Pancreas (tissue), 10 donors: ENCODE data around the gene DSCAML1. TPM values are rescaled to one million over a fixed set of nuclear protein-coding genes. Genes with fewer than 3 reads are reported as not detected.

Experiments used
- ATAC-seq, 4 donors: fragments of 200-7000 bp; cut with Tn5 transposase; one replicate each; pipeline versions ENCODE4 v1.8.0 to v1.9.1; 2020; ENCODE audit warnings: mild to moderate bottlenecking in 4 of 4, moderate library complexity in 4 of 4
- DNase-seq, 6 donors: peaks; one replicate each; pipeline ENCODE4 v3.0.0-alpha.2; 2020
- FAIRE-seq: peaks from 2 replicates; lab custom pipeline; 2012; peaks lifted over from hg19 to GRCh38; lab: Jason Lieb, UNC
- H3K27ac ChIP-seq, 4 donors: fragments of 200-600 bp; sonication (generic); 1 replicate in 3 of 4; 2 replicates in 1 of 4; pipeline versions ENCODE4 v1.5.0 to v1.8.0; 2020
- H3K27me3 ChIP-seq, 4 donors: fragments of 200-600 bp; one replicate each; pipeline ENCODE4 v1.8.0; 2021
- H3K36me3 ChIP-seq, 3 donors: fragments of 200-600 bp; sonication (generic) in 1 of 3; one replicate each; pipeline versions ENCODE4 v1.5.0 to v1.8.0; 2020 to 2021
- H3K4me1 ChIP-seq, 3 donors: fragments of 200-600 bp; one replicate each; pipeline ENCODE4 v1.8.0; 2021
- H3K4me3 ChIP-seq, 4 donors: fragments of 200-600 bp; sonication (generic) in 2 of 4; one replicate each; pipeline versions ENCODE4 v1.5.0 to v1.8.0; 2020 to 2021
- H3K9me3 ChIP-seq, 4 donors: fragments of 200-600 bp; one replicate each; pipeline ENCODE4 v1.8.0; 2021
- WGBS, 2 donors: extraction: QIAGEN DNeasy Blood & Tissue Kit; methylation state at CpG; one replicate each; pipeline ENCODE4 v1.1.7; 2013; 5-methylcytosine and 5-hydroxymethylcytosine counted together
- intact Hi-C, 3 donors: fragments of 100-400 bp; cut with DNase I; formaldehyde crosslinking; loops; one replicate each; pipeline versions ENCODE4 v1.11.1 to v1.14.2; 2022
- polyA plus RNA-seq, 2 donors: library from polyadenylated mRNA; stranded (reverse); fragments of 200-250 nt; gene quantifications; one replicate each; pipeline ENCODE4 v1.2.3, GENCODE V29; 2013
- total RNA-seq, 6 donors: library from RNA; stranded (reverse); fragmentation: NEBNext Ultra II Directional in 4 of 6; extraction: Animal tissue kit (Norgen Biotek cat#: 25700) in 4 of 6; gene quantifications; one replicate each; pipeline versions ENCODE4 v1.2.1 to v1.2.4, GENCODE V29; 2021 to 2023
- TF ChIP-seq, protein P1 (sequence below), 4 donors: fragments of 200-600 bp; sonication (generic) in 3 of 4; IDR thresholded peaks; one replicate each; pipeline versions ENCODE4 v1.5.0 to v1.8.0; 2021; ENCODE audit warnings: antibody characterized with exemption in 4 of 4
- donor health status: healthy with polysubstance abuse.
- donor health status: DM: no; HTN: no; CAD: no; lungs with moderate emphysema.
- donor health status: DM: no; HTN: no; CAD: no.
- donor health status: control.
- donor health status: control.
- donor health status: Bipolar disorder and iron deficiency.
- donor health status: DM: yes; HTN: yes; CAD: no.
- donor health status: DM: no; HTN: no; CAD: no.
- donor health status: DM: no; HTN: no; CAD: no.
- donor health status: DM: yes; HTN: yes; CAD: no.

DSCAML1 gene
- total and polyA plus RNA-seq, 8 donors: 0.69 to 2.7 (median 1.8) TPM

DNA sequence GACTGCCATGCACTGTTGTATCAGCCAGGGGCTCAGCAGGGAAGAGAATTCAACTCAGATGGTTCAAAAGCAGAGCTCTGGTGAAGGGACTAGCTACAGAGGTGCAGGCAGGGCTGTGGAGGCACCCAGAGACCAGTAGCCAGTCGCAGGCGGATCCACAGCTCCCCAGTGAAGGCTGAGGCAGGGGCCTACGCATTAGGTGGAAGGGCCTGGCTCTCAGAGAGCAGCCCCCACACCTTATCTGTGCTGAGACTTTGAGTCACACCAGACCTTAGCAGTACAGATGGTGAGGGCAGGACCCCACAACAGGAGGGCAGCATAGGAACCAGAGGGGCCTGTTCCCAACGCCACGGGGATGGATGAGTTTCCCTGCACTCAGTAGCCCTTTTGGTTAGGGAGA is 189.6 kb downstream of the DSCAML1 start:
- H3K9me3 ChIP-seq: no peaks in the 10 kb centered on the region
- no peaks in the 10 kb centered on the region for H3K36me3 ChIP-seq
- intact Hi-C loops: no loop called here
- H3K4me3 ChIP-seq: no peak overlapping the region
- ATAC-seq (no peak), DNase-seq (peak in 1 of 6 donors; percentile 29), FAIRE-seq (no peak)
- 67 to 69% methylated on average over 5 of the region's 5 CpGs for WGBS, 2 donors
- no peak overlapping the region for H3K27ac ChIP-seq
- TF ChIP-seq, protein P1, sequence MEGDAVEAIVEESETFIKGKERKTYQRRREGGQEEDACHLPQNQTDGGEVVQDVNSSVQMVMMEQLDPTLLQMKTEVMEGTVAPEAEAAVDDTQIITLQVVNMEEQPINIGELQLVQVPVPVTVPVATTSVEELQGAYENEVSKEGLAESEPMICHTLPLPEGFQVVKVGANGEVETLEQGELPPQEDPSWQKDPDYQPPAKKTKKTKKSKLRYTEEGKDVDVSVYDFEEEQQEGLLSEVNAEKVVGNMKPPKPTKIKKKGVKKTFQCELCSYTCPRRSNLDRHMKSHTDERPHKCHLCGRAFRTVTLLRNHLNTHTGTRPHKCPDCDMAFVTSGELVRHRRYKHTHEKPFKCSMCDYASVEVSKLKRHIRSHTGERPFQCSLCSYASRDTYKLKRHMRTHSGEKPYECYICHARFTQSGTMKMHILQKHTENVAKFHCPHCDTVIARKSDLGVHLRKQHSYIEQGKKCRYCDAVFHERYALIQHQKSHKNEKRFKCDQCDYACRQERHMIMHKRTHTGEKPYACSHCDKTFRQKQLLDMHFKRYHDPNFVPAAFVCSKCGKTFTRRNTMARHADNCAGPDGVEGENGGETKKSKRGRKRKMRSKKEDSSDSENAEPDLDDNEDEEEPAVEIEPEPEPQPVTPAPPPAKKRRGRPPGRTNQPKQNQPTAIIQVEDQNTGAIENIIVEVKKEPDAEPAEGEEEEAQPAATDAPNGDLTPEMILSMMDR (IDR thresholded peaks at IDR 0.05): no peak
- no peaks in the 10 kb centered on the region for H3K27me3 ChIP-seq
- H3K4me1 ChIP-seq: no peaks in the 10 kb centered on the region

DNA sequence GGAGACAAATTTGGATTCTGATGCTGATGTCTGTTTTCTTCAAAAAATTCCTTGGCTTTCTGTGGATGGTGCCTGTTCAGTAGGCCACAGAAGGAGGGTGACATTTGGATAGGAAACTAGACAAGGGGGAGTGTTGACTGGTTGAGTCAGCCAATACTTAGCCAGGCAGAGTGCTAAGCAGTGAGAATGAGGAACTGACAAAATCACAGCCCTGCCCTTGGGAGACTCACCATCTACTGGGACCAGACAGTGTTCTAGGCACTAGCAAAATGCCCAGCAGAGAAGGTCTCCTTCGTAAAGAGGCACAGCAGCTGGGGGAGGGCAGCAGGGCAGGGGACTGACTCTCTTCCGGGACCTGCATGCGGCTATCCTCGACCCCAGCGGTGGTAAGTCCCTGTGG is 190.2 kb downstream of the DSCAML1 start:
- FAIRE-seq (no peak), DNase-seq (peak in 1 of 6 donors; percentile 40), ATAC-seq (no peak)
- Histone ChIP-seq H3K27ac (no peak overlapping the region), H3K4me3 (no peak overlapping the region), H3K4me1 (no peaks in the 10 kb centered on the region), H3K9me3 (no peaks in the 10 kb centered on the region), H3K27me3 (no peaks in the 10 kb centered on the region), H3K36me3 (no peaks in the 10 kb centered on the region)
- intact Hi-C loops: no loop called here
- 77 to 84% methylated on average over 5 of the region's 5 CpGs for WGBS, 2 donors
- TF ChIP-seq, protein P1 (IDR thresholded peaks at IDR 0.05): no peak

DNA sequence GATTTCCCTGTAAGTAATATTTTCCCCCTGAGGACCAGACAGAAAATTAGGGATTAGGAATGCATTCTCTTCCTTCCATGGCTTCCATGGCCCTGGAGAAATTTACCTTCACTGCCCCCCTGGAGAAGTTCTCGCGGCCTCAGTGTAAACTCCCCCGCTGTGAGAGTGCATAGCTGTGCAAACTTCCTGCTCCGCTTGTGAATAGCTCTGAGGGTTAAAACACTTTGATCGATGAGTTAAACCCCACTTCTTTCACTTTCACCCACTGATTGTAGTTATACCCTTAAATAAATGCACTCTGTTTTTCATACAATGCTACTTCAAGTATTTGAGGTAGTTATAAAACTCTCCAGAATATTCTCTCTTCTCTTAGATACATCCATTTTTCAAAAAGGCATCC is 190.8 kb downstream of the DSCAML1 start:
- Histone ChIP-seq H3K27me3 (no peaks in the 10 kb centered on the region), H3K27ac (no peak overlapping the region), H3K9me3 (no peaks in the 10 kb centered on the region), H3K4me3 (no peak overlapping the region), H3K36me3 (no peaks in the 10 kb centered on the region), H3K4me1 (no peaks in the 10 kb centered on the region)
- no peak for DNase-seq
- WGBS, 2 donors: 51% methylated on average over 5 of the region's 5 CpGs
- TF ChIP-seq, protein P1 (IDR thresholded peaks at IDR 0.05): no peak
- ATAC-seq: no peak
- intact Hi-C loops: no loop called here
- FAIRE-seq: no peak

DNA sequence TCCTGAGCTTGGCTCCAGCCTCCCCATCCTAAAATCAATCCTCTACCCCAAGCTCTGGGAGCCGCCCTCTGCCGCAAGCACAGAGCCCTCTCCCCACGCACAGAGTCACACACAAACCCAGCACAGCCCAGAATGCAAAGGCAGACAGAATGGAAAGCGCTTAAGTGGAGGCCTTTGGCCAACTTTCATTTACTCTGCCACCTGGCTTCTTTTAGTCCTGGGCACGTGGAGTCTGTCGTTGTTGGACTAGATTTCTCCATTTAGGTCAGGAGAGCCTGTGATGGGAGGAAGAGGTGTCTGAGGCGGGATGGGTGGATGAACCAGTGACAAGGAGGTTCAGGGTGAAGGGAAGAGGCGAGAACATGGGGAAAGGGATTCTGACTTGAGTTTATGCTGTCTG is 191.7 kb downstream of the DSCAML1 start:
- intact Hi-C loops: no loop called here
- no peaks in the 10 kb centered on the region for H3K4me1 ChIP-seq
- FAIRE-seq (no peak), ATAC-seq (no peak), DNase-seq (peak in 1 of 6 donors; percentile 16)
- no peak overlapping the region for H3K27ac ChIP-seq
- TF ChIP-seq, protein P1 (IDR thresholded peaks at IDR 0.05): no peak
- no peak overlapping the region for H3K4me3 ChIP-seq
- no peaks in the 10 kb centered on the region for H3K9me3 ChIP-seq
- H3K27me3 ChIP-seq: no peaks in the 10 kb centered on the region
- WGBS, 2 donors: 78 to 86% methylated on average over 8 of the region's 8 CpGs
- H3K36me3 ChIP-seq: no peaks in the 10 kb centered on the region

DNA sequence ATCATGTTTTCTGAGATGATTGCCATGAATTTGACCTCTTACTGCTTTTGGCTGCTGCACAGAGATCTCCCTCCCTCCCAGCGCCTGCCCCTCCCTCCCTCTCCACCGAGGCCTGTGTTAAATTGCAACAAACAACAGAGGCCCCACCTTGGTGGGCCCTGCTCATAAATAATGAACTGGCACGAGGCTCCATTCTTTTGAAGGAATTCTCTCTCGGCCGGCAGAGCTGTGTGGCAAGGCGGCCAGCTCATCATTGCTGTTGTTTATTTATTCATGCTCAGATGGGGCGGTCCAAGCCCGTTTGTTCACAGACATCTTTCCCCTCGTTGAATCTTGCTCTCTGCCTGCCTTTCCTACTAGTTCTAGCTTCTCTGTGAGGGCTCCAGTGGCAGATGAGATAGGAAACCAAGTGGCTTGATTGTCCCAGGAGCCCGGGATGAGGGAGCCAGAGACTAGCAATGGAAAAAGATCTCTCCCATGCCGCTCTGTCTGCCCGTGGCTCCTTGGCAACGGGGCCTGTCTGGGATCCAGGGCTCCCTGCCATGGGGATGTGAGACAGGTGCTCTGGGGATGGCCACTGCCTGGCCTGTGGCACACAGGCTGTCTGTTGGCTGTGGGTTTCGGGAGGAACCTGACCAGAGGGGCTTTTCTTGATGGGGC is 192.6 kb downstream of the DSCAML1 start:
- no peaks in the 10 kb centered on the region for H3K9me3 ChIP-seq
- H3K27me3 ChIP-seq: no peaks in the 10 kb centered on the region
- no peak overlapping the region for H3K27ac ChIP-seq
- no peaks in the 10 kb centered on the region for H3K36me3 ChIP-seq
- ATAC-seq (peak in 2 of 4 donors; percentile 70 to 76), FAIRE-seq (no peak), DNase-seq (no peak)
- WGBS, 2 donors: 59 to 60% methylated on average over 14 of the region's 14 CpGs
- H3K4me1 ChIP-seq: no peaks in the 10 kb centered on the region
- no peak overlapping the region for H3K4me3 ChIP-seq
- TF ChIP-seq, protein P1 (IDR thresholded peaks at IDR 0.05): no peak
- intact Hi-C loops: no loop called here
